Muscle layer of duodenum (tissue), 2 donors: ENCODE results near the gene COMT.

Experiments used
- H3K27ac ChIP-seq: one replicate; pipeline ENCODE4 v1.7.0; 2013; ENCODE audit warnings: mild to moderate bottlenecking, low read length
- H3K27me3 ChIP-seq: one replicate; pipeline ENCODE4 v1.7.0; 2013; ENCODE audit warnings: low read depth, mild to moderate bottlenecking, control low read depth, low read length
- H3K36me3 ChIP-seq, 2 donors: one replicate each; pipeline ENCODE4 v1.7.0; 2013; ENCODE audit warnings: low read length in 2 of 2, control low read depth in 1 of 2, mild to moderate bottlenecking in 1 of 2; ENCODE audit not compliant: insufficient read depth in 2 of 2, control insufficient read depth in 1 of 2
- H3K4me1 ChIP-seq, 2 donors: one replicate each; pipeline ENCODE4 v1.7.0; 2013; ENCODE audit warnings: low read length in 2 of 2, mild to moderate bottlenecking in 2 of 2, control low read depth in 1 of 2, moderate library complexity in 1 of 2; ENCODE audit not compliant: insufficient read depth in 2 of 2, control insufficient read depth in 1 of 2
- H3K4me3 ChIP-seq, 2 donors: one replicate each; pipeline ENCODE4 v1.7.0; 2013; ENCODE audit warnings: low read length in 2 of 2, low read depth in 1 of 2, mild to moderate bottlenecking in 1 of 2
- H3K9me3 ChIP-seq, 2 donors: one replicate each; pipeline ENCODE4 v1.7.0; 2013; ENCODE audit warnings: low read length in 2 of 2, control low read depth in 1 of 2, mild to moderate bottlenecking in 1 of 2; ENCODE audit not compliant: control insufficient read depth in 1 of 2
- donor health status: healthy.

Gene COMT

GRCh38 chr22:19975707-19976035, 34.1 kb downstream of the COMT start:
- no peak overlapping the region for H3K4me3 ChIP-seq
- H3K27ac ChIP-seq, result no peak overlapping the region
- H3K27me3 ChIP-seq, result no peaks in the 10 kb centered on the region
- peaks cover 6 to 62% of the 10 kb centered on the region in 2 donors for H3K36me3 ChIP-seq
- peaks cover 0 to 12% of the 10 kb centered on the region in 2 donors for H3K4me1 ChIP-seq
- H3K9me3 ChIP-seq, result no peaks in the 10 kb centered on the region

GRCh38 chr22:19976671-19977070, 35.1 kb downstream of the COMT start:
- Histone ChIP-seq H3K27ac (no peak overlapping the region), H3K9me3 (no peaks in the 10 kb centered on the region), H3K4me1 (peaks cover 0 to 10% of the 10 kb centered on the region in 2 donors), H3K27me3 (no peaks in the 10 kb centered on the region), H3K36me3 (peaks cover 6 to 61% of the 10 kb centered on the region in 2 donors), H3K4me3 (no peak overlapping the region)

GRCh38 chr22:19977296-19978243, 36.0 kb downstream of the COMT start:
- Histone ChIP-seq H3K27me3 (no peaks in the 10 kb centered on the region), H3K9me3 (no peaks in the 10 kb centered on the region), H3K36me3 (peaks cover 6 to 55% of the 10 kb centered on the region in 2 donors), H3K4me3 (no peak overlapping the region), H3K27ac (no peak overlapping the region), H3K4me1 (peaks cover 0 to 10% of the 10 kb centered on the region in 2 donors)

- no peaks in the 10 kb centered on the region for H3K9me3 ChIP-seq
- no peaks in the 10 kb centered on the region for H3K27me3 ChIP-seq
- H3K36me3 ChIP-seq, result peaks cover 6 to 44% of the 10 kb centered on the region in 2 donors
- H3K4me3 ChIP-seq, result no peak overlapping the region
- peaks cover 5 to 14% of the 10 kb centered on the region in 2 donors for H3K4me1 ChIP-seq
- no peak overlapping the region for H3K27ac ChIP-seq
Measured at GRCh38 chr22:19978748-19979147, 37.2 kb downstream of the COMT start.

GRCh38 chr22:19979712-19980493, 38.3 kb downstream of the COMT start:
- Histone ChIP-seq H3K4me1 (peaks cover 5 to 18% of the 10 kb centered on the region in 2 donors), H3K27ac (no peak overlapping the region), H3K27me3 (no peaks in the 10 kb centered on the region), H3K4me3 (no peak overlapping the region), H3K9me3 (no peaks in the 10 kb centered on the region), H3K36me3 (peaks cover 6 to 43% of the 10 kb centered on the region in 2 donors)

GRCh38 chr22:19980766-19981165, 39.2 kb downstream of the COMT start:
- H3K36me3 ChIP-seq, result peaks cover 6 to 43% of the 10 kb centered on the region in 2 donors

GRCh38 chr22:19981171-19981960, 39.8 kb downstream of the COMT start:
- peaks cover 11 to 29% of the 10 kb centered on the region in 2 donors for H3K4me1 ChIP-seq
- no peak overlapping the region for H3K27ac ChIP-seq
- no peaks in the 10 kb centered on the region for H3K27me3 ChIP-seq
- H3K36me3 ChIP-seq, result peaks cover 6 to 43% of the 10 kb centered on the region in 2 donors
- H3K9me3 ChIP-seq, result no peaks in the 10 kb centered on the region
- no peak overlapping the region for H3K4me3 ChIP-seq

More at GRCh38 chr22:19980766-19981165, 39.2 kb downstream of the COMT start:
- no peaks in the 10 kb centered on the region for H3K27me3 ChIP-seq
- H3K4me3 ChIP-seq, result no peak overlapping the region
- H3K9me3 ChIP-seq, result no peaks in the 10 kb centered on the region
- H3K4me1 ChIP-seq, result peaks cover 5 to 23% of the 10 kb centered on the region in 2 donors
- H3K27ac ChIP-seq, result no peak overlapping the region

- peaks cover 6 to 43% of the 10 kb centered on the region in 2 donors for H3K36me3 ChIP-seq
- peaks cover 11 to 30% of the 10 kb centered on the region in 2 donors for H3K4me1 ChIP-seq
- H3K27ac ChIP-seq, result no peak overlapping the region
- no peaks in the 10 kb centered on the region for H3K27me3 ChIP-seq
- H3K4me3 ChIP-seq, result no peak overlapping the region
- H3K9me3 ChIP-seq, result no peaks in the 10 kb centered on the region
Measured at GRCh38 chr22:19981961-19982920, 40.7 kb downstream of the COMT start.

GRCh38 chr22:19982991-19983578, 41.5 kb downstream of the COMT start:
- no peaks in the 10 kb centered on the region for H3K27me3 ChIP-seq
- H3K4me3 ChIP-seq, result no peak overlapping the region
- peaks cover 6 to 36% of the 10 kb centered on the region in 2 donors for H3K36me3 ChIP-seq
- no peaks in the 10 kb centered on the region for H3K9me3 ChIP-seq
- H3K4me1 ChIP-seq, result peaks cover 11 to 30% of the 10 kb centered on the region in 2 donors
- H3K27ac ChIP-seq, result no peak overlapping the region

- Histone ChIP-seq H3K4me1 (peaks cover 11 to 30% of the 10 kb centered on the region in 2 donors), H3K4me3 (no peak overlapping the region), H3K36me3 (peaks cover 6 to 31% of the 10 kb centered on the region in 2 donors), H3K27ac (no peak overlapping the region), H3K9me3 (no peaks in the 10 kb centered on the region), H3K27me3 (no peaks in the 10 kb centered on the region)
Measured at GRCh38 chr22:19983741-19984140, 42.2 kb downstream of the COMT start.
